H1 (cell line): ENCODE measurements around the gene SHISA7. TPM values are rescaled to one million over a fixed set of nuclear protein-coding genes. Genes with fewer than 3 reads are reported as not detected.

ENCODE experiments used
- CTCF ChIA-PET: fragments of 300-600 bp; sonication (Branson Sonifier 250); formaldehyde crosslinking; loops from one replicate; lab custom pipeline; 2021; ENCODE audit not compliant: partially characterized antibody; lab: Charles Lee
- POLR2A ChIA-PET: fragments of 300-600 bp; sonication (Branson Sonifier 250); formaldehyde crosslinking; loops from one replicate; lab custom pipeline; 2021; ENCODE audit warnings: inconsistent platforms; ENCODE audit not compliant: partially characterized antibody; lab: Charles Lee
- DNase-seq, 2 experiments: peaks; one replicate each; pipeline versions ENCODE4 v3.0.0 to v3.0.0-alpha.2; 2010 to 2022; ENCODE audit warnings: low spot score in 2 of 2, low read depth in 1 of 2, mixed read lengths in 1 of 2
- FAIRE-seq: peaks from 2 replicates; lab custom pipeline; 2011; peaks lifted over from hg19 to GRCh38; lab: Jason Lieb, UNC
- H2AFZ ChIP-seq: 2 replicates; pipeline ENCODE4 v1.8.1; 2012; ENCODE audit warnings: low read length, inconsistent platforms
- H2AK5ac ChIP-seq: 2 replicates; pipeline ENCODE4 v1.6.1; 2013; ENCODE audit warnings: low read depth, low read length
- H2BK120ac ChIP-seq: replicated peaks from 2 replicates; pipeline ENCODE3; 2013; ENCODE audit warnings: low read depth, low read length, inconsistent platforms
- H2BK12ac ChIP-seq: 2 replicates; pipeline ENCODE4 v1.6.1; 2013; ENCODE audit warnings: low read depth, low read length
- H2BK15ac ChIP-seq: 2 replicates; pipeline ENCODE4 v1.6.1; 2013; ENCODE audit warnings: low read length
- H2BK20ac ChIP-seq: 2 replicates; pipeline ENCODE4 v1.6.1; 2013; ENCODE audit warnings: low read length
- H2BK5ac ChIP-seq: 2 replicates; pipeline ENCODE4 v1.6.1; 2013; ENCODE audit warnings: low read depth, low read length
- H3K14ac ChIP-seq: 2 replicates; pipeline ENCODE4 v1.6.1; 2013; ENCODE audit warnings: inconsistent platforms; ENCODE audit not compliant: insufficient read length
- H3K18ac ChIP-seq: 2 replicates; pipeline ENCODE4 v1.6.1; 2013; ENCODE audit warnings: low read length; ENCODE audit errors: extremely low read depth
- H3K23ac ChIP-seq: 2 replicates; pipeline ENCODE4 v1.6.1; 2013; ENCODE audit warnings: inconsistent platforms; ENCODE audit not compliant: insufficient read length
- H3K23me2 ChIP-seq: 2 replicates; pipeline ENCODE4 v1.6.1; 2013; ENCODE audit warnings: low read depth, low read length
- H3K27ac ChIP-seq: 2 replicates; pipeline ENCODE4 v1.6.1; 2011; ENCODE audit warnings: low read depth, low read length, inconsistent platforms
- H3K27me3 ChIP-seq, 4 experiments: replicated peaks in 1 of 4; 1 replicate in 1 of 4; 2 replicates in 3 of 4; pipeline versions ENCODE4 v1.6.1 to v1.8.1; 2011 to 2013; ENCODE audit warnings: low read length in 3 of 4, mild to moderate bottlenecking in 3 of 4, inconsistent platforms in 2 of 4, mixed read lengths in 2 of 4, moderate library complexity in 1 of 4; ENCODE audit not compliant: control insufficient read depth in 3 of 4, insufficient read depth in 3 of 4; ENCODE audit errors: extremely low read depth in 1 of 4
- H3K36me3 ChIP-seq, 4 experiments: 2 replicates each; pipeline versions ENCODE4 v1.6.1 to v1.8.1; 2011 to 2013; ENCODE audit warnings: mild to moderate bottlenecking in 4 of 4, low read length in 3 of 4, moderate library complexity in 2 of 4, control low read depth in 1 of 4, inconsistent platforms in 1 of 4; ENCODE audit not compliant: insufficient read depth in 4 of 4, control insufficient read depth in 2 of 4
- H3K4ac ChIP-seq: replicated peaks from 2 replicates; pipeline ENCODE3; 2013; ENCODE audit warnings: low read length, low read depth, mixed read lengths, inconsistent platforms; ENCODE audit not compliant: insufficient read length
- H3K4me1 ChIP-seq, 4 experiments: replicated peaks in 1 of 4; 1 replicate in 1 of 4; 2 replicates in 3 of 4; pipeline versions ENCODE4 v1.6.1 to v1.8.1; 2011 to 2013; ENCODE audit warnings: low read length in 3 of 4, inconsistent platforms in 2 of 4, mixed read lengths in 1 of 4; ENCODE audit not compliant: insufficient read depth in 4 of 4, control insufficient read depth in 3 of 4
- H3K4me2 ChIP-seq, 2 experiments: 2 replicates each; pipeline versions ENCODE4 v1.6.1 to v1.8.1; 2011 to 2013; ENCODE audit warnings: low read depth in 2 of 2, low read length in 2 of 2, control low read depth in 1 of 2, inconsistent platforms in 1 of 2, mild to moderate bottlenecking in 1 of 2; ENCODE audit not compliant: insufficient read depth in 1 of 2
- H3K4me3 ChIP-seq, 4 experiments: fragments of 200-600, 300-600 bp in 1 of 4; sonication (generic), shearing (Covaris generic), sonication (Bioruptor Twin) in 1 of 4; 2 replicates each; pipeline versions ENCODE4 v1.5.1 to v1.8.1; 2011 to 2016; ENCODE audit warnings: low read length in 4 of 4, low read depth in 3 of 4, control low read depth in 2 of 4, inconsistent platforms in 2 of 4, mild to moderate bottlenecking in 2 of 4, mixed read lengths in 1 of 4, moderate library complexity in 1 of 4; ENCODE audit not compliant: insufficient read depth in 2 of 4; ENCODE audit errors: extremely low read depth in 1 of 4
- H3K56ac ChIP-seq: replicated peaks from 2 replicates; pipeline ENCODE3; 2013; ENCODE audit warnings: low read depth, mild to moderate bottlenecking, mixed read lengths, low read length, inconsistent platforms; ENCODE audit not compliant: insufficient read length
- H3K79me1 ChIP-seq: 2 replicates; pipeline ENCODE4 v1.6.1; 2013; ENCODE audit warnings: low read depth, low read length, control low read depth
- H3K79me2 ChIP-seq, 2 experiments: 2 replicates each; pipeline versions ENCODE4 v1.6.1 to v1.8.1; 2012 to 2013; ENCODE audit warnings: low read length in 2 of 2, mild to moderate bottlenecking in 2 of 2, inconsistent platforms in 1 of 2; ENCODE audit not compliant: insufficient read depth in 2 of 2, control insufficient read depth in 1 of 2
- H3K9ac ChIP-seq, 4 experiments: replicated peaks in 1 of 4; 1 replicate in 1 of 4; 2 replicates in 3 of 4; pipeline versions ENCODE4 v1.6.1 to v1.8.1; 2011 to 2013; ENCODE audit warnings: low read depth in 3 of 4, low read length in 3 of 4, control low read depth in 2 of 4, mild to moderate bottlenecking in 2 of 4, moderate library complexity in 2 of 4, inconsistent platforms in 1 of 4; ENCODE audit errors: extremely low read depth in 1 of 4
- H3K9me3 ChIP-seq, 2 experiments: 2 replicates each; pipeline versions ENCODE4 v1.6.1 to v1.8.1; 2012 to 2013; ENCODE audit warnings: mild to moderate bottlenecking in 2 of 2, moderate library complexity in 2 of 2, control low read depth in 1 of 2, inconsistent platforms in 1 of 2, low read depth in 1 of 2, low read length in 1 of 2, mixed read lengths in 1 of 2; ENCODE audit not compliant: insufficient read depth in 2 of 2
- H4K20me1 ChIP-seq, 2 experiments: replicated peaks in 1 of 2; 2 replicates each; pipeline versions ENCODE3 to v1.8.1; 2011 to 2013; ENCODE audit warnings: inconsistent platforms in 2 of 2, low read length in 2 of 2, mild to moderate bottlenecking in 1 of 2; ENCODE audit not compliant: insufficient read depth in 2 of 2, control insufficient read depth in 1 of 2
- H4K5ac ChIP-seq: 2 replicates; pipeline ENCODE4 v1.6.1; 2013; ENCODE audit warnings: low read length, low read depth, mixed read lengths, inconsistent platforms; ENCODE audit not compliant: insufficient read length
- H4K8ac ChIP-seq: 2 replicates; pipeline ENCODE4 v1.8.0; 2013; ENCODE audit warnings: mild to moderate bottlenecking, moderate library complexity, low read length, inconsistent platforms; ENCODE audit not compliant: insufficient read depth; ENCODE audit errors: extremely low read depth
- H4K91ac ChIP-seq: replicated peaks from 2 replicates; pipeline ENCODE3; 2013; ENCODE audit warnings: low read length, mixed read lengths, inconsistent platforms; ENCODE audit not compliant: insufficient read length
- KDM4A ChIP-seq: IDR thresholded peaks from one replicate; pipeline ENCODE4 v1.7.1; 2012; ENCODE audit warnings: low read depth, mild to moderate bottlenecking, moderate library complexity, low read length, inconsistent platforms; ENCODE audit not compliant: severe bottlenecking
- PHF8 ChIP-seq: fragments of 200-600 bp; sonication (generic); conservative IDR thresholded peaks from 2 replicates; pipeline ENCODE4 v1.7.1; 2012; ENCODE audit warnings: low read depth, mild to moderate bottlenecking, inconsistent platforms, low read length, moderate library complexity
- RBBP5 ChIP-seq: IDR thresholded peaks from 2 replicates; pipeline ENCODE4 v1.7.1; 2012; ENCODE audit warnings: low read depth, mild to moderate bottlenecking, inconsistent platforms, low read length, moderate library complexity, borderline replicate concordance
- RNF2 ChIP-seq: fragments of 200-900, 300-1000 bp; sonication (generic); IDR thresholded peaks from 2 replicates; pipeline ENCODE4 v1.7.1; 2016; ENCODE audit warnings: borderline replicate concordance, low read depth, mild to moderate bottlenecking, antibody characterized with exemption, low read length; ENCODE audit not compliant: poor library complexity, severe bottlenecking; ENCODE audit errors: missing control alignments
- SAP30 ChIP-seq: fragments of 300-600 bp; sonication (generic); IDR thresholded peaks from 2 replicates; pipeline ENCODE4 v1.7.1; 2012; ENCODE audit warnings: low read length, moderate library complexity, mild to moderate bottlenecking, inconsistent platforms; ENCODE audit not compliant: insufficient read depth, insufficient replicate concordance
- SIN3A ChIP-seq, 2 experiments: IDR thresholded peaks in 1 of 2; conservative IDR thresholded peaks in 1 of 2; 2 replicates each; pipeline ENCODE4 v1.6.1; 2011 to 2012; ENCODE audit warnings: low read length in 2 of 2, improper control_type of control experiment in 1 of 2, low read depth in 1 of 2, mild to moderate bottlenecking in 1 of 2
- SP4 ChIP-seq: IDR thresholded peaks from 2 replicates; pipeline ENCODE4 v1.6.1; 2012; ENCODE audit warnings: low read length, inconsistent platforms
- TEAD4 ChIP-seq: IDR thresholded peaks from 2 replicates; pipeline ENCODE4 v1.6.1; 2012; ENCODE audit warnings: low read depth, low read length, inconsistent platforms, mixed read lengths
- WGBS, 2 experiments: shearing (Covaris generic) in 1 of 2; methylation state at CpG; one replicate each; pipeline versions ENCODE4 v1.1.6 to v1.1.7; 2013 to 2015; ENCODE audit warnings: low lambda C conversion rate in 2 of 2, mixed read lengths in 2 of 2, inconsistent platforms in 1 of 2, low coverage in 1 of 2, missing lambda C conversion rate in 1 of 2; ENCODE audit not compliant: insufficient replicate concordance in 2 of 2, insufficient coverage in 1 of 2, insufficient read length in 1 of 2; ENCODE audit errors: extremely low coverage in 1 of 2, missing lambda C conversion rate in 1 of 2; 5-methylcytosine and 5-hydroxymethylcytosine counted together
- polyA plus RNA-seq, 7 experiments: library from polyadenylated mRNA; depleted of rRNA in 3 of 7; stranded (reverse) in 5 of 7; unstranded in 2 of 7; fragments of >200 nt in 5 of 7; fragments of 200-250 nt in 2 of 7; gene quantifications; 1 replicate in 5 of 7; 2 replicates in 1 of 7; 4 replicates in 1 of 7; pipeline versions ENCODE4 v1.2.1 to v1.2.3, GENCODE V29; 2011 to 2013; ENCODE audit warnings: missing spikeins in 2 of 7, mixed read lengths in 2 of 7
- total RNA-seq: library from RNA; stranded (reverse); fragmentation: NEBNext Ultra II Directional; extraction: Animal tissue kit (Norgen Biotek cat#: 25700); gene quantifications from 2 replicates; pipeline ENCODE4 v1.2.1, GENCODE V29; 2021

Gene SHISA7
- total and polyA plus RNA-seq, 2 of the 8 experiments (the other 6 are each of a cell fraction or from before 2014, with no cell fraction given): 0.76 to 1.0 TPM

GRCh38 chr19:55384920-55385723 is 58.0 kb downstream of the SHISA7 start:
- Histone ChIP-seq H2BK12ac (peak overlapping the region; percentile 84), H2BK120ac (no peak overlapping the region), H3K56ac (peak overlapping the region; percentile 83), H3K4me1 (peaks cover 0 to 43% (median 34%) of the 10 kb centered on the region in 4 experiments; a peak in 6 of 7 replicates), H3K23me2 (peaks cover 31% of the 10 kb centered on the region), H2AK5ac (peak overlapping the region; percentile 88), H3K18ac (peak overlapping the region; percentile 99), H3K14ac (no peak overlapping the region), H3K27ac (peak overlapping the region; percentile 86; the same call in 1 of the 2 replicates), H3K79me1 (peaks cover 33% of the 10 kb centered on the region), H3K27me3 (peaks cover 0 to 6% (median 3%) of the 10 kb centered on the region in 4 experiments; a peak in 3 of 7 replicates), H2BK20ac (0 out of 2 replicates have a peak overlapping the region, but pooled peaks have one; percentile 61), H2BK15ac (peak overlapping the region; percentile 96; the same call in 1 of the 2 replicates), H3K4me3 (peak overlapping the region; percentile 89 to 97 (median 94)), H3K9me3 (no peaks in the 10 kb centered on the region), H3K9ac (peak overlapping the region in 3 of 4 experiments; percentile 80 to 93 (median 85); a peak in 6 of 7 replicates), H4K91ac (peak overlapping the region; percentile 71), H3K4me2 (peak overlapping the region; percentile 87 to 95), H4K20me1 (peaks cover 25 to 44% of the 10 kb centered on the region in 2 experiments), H3K79me2 (peaks cover 17 to 27% of the 10 kb centered on the region in 2 experiments; a peak in 3 of 4 replicates), H3K23ac (no peak overlapping the region), H2AFZ (peak overlapping the region; percentile 98), H4K5ac (peak overlapping the region; percentile 91), H3K36me3 (peaks cover 23 to 35% (median 26%) of the 10 kb centered on the region in 4 experiments), H3K4ac (no peak overlapping the region), H2BK5ac (peak overlapping the region; percentile 90), H4K8ac (no peak overlapping the region)
- DNase-seq (peak; percentile 71 to 98), FAIRE-seq (peak; percentile 57)
- 3% methylated on average over 32 of the region's 34 CpGs; no CpG with 5 or more reads in 1 of the 2 experiments for WGBS, 2 experiments
- POLR2A ChIA-PET: interaction anchor here (0.6 to 26.7 kb wide), 27 partner anchors 8 to 269 kb away, joined by 3 to 874 read pairs (median 7); partner anchors contain the start of genes COX6B2, HSPBP1, IL11 and KMT5C
- CTCF ChIA-PET: interaction anchor here (0.9 to 3.2 kb wide), 12 partner anchors 13 to 244 kb away, joined by 3 to 37 read pairs (median 6); partner anchors contain the start of gene UBE2S
- TF ChIP-seq SAP30: peak; percentile 9
- 0 out of 4 replicates have a peak, but pooled peaks of 1 of the 2 experiments have one; percentile 17 for TF ChIP-seq SIN3A (conservative IDR thresholded peaks at IDR 0.05 in 1 of 2, IDR thresholded peaks at IDR 0.05 in 1 of 2; ENCODE audit: low read depth in 1 of 2, low read length in 2 of 2)
- no peak for TF ChIP-seq RNF2
- 0 out of 2 replicates have a peak, but pooled peaks have one; percentile 90 for TF ChIP-seq SP4
- peak; percentile 7 for TF ChIP-seq KDM4A
- TF ChIP-seq RBBP5: 0 out of 2 replicates have a peak, but pooled peaks have one; percentile 15
- TF ChIP-seq TEAD4: no peak
- TF ChIP-seq PHF8: peak; percentile 5; the same call in 1 of the 2 replicates
